ENCODE data around the gene KLRG1. TPM values are rescaled to one million over a fixed set of nuclear protein-coding genes. Genes with fewer than 3 reads are reported as not detected.

The KLRG1 gene
- total and polyA plus RNA-seq, 2 of the 8 experiments (the other 6 are each of a cell fraction or from before 2014, with no cell fraction given), result 7.9 to 12.8 TPM

DNA sequence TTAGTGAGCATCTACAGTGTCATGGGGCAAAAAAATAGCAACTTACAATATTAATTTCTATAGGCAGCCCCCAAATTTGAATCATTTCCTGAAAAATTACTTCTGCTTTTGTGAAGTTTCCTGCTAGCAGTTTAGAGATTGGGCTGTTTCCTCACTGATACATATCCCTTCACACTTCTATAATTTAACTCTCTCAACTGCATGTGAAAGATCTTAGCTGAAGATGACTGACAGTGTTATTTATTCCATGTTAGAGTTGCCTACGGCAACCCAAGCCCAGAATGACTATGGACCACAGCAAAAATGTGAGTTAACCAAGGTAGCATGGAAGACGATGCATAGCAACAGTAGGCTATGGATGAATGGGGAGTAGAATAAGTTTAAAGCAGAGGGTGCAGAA is at the start of gene KLRG1 (continued):
- TF ChIP-seq, protein P1, sequence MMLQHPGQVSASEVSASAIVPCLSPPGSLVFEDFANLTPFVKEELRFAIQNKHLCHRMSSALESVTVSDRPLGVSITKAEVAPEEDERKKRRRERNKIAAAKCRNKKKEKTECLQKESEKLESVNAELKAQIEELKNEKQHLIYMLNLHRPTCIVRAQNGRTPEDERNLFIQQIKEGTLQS (IDR thresholded peaks at IDR 0.05; ENCODE audit: insufficient read depth, low read depth, low read length), result no peak
- TF ChIP-seq, protein P2, sequence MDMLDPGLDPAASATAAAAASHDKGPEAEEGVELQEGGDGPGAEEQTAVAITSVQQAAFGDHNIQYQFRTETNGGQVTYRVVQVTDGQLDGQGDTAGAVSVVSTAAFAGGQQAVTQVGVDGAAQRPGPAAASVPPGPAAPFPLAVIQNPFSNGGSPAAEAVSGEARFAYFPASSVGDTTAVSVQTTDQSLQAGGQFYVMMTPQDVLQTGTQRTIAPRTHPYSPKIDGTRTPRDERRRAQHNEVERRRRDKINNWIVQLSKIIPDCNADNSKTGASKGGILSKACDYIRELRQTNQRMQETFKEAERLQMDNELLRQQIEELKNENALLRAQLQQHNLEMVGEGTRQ (IDR thresholded peaks at IDR 0.05; ENCODE audit: low read length), result no peak
- TF ChIP-seq BRCA1 (IDR thresholded peaks at IDR 0.05; ENCODE audit: low read depth, low read length), result no peak

All from H1 (cell line).